ENCODE measurements around the gene SSBP3. TPM values are rescaled to one million over a fixed set of nuclear protein-coding genes. Genes with fewer than 3 reads are reported as not detected.

SSBP3 gene
- total and polyA plus RNA-seq, 2 experiments from 2014 or later = 47.4 to 68.6 TPM

DNA sequence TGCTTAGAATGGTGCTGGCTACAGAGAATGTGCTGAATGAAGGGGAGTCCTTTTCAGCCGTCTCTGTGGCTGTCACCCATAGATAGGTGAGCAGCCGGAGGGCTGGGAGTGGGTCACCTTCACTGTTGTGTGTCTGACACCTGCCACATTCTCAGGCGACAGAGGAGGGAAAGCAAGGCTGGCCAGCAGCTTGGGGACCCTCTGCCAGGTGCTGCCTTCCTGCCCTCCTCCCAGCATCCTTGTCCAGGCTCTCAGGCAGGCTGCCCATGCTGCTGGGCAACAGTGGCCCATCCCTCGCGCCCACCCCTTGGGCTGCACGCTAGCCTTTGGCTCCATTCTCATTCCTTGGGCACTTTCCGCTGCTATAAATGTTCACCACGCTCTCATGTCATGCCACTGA is 228.5 kb downstream of the SSBP3 start:
- Histone ChIP-seq H3K79me2 (replicated peaks; ENCODE audit: insufficient read depth) (no peaks in the 10 kb centered on the region), H2AFZ (no peak overlapping the region), H3K9me2 (ENCODE audit: insufficient read depth) (no peaks in the 10 kb centered on the region), H3F3A (replicated peaks; ENCODE audit: low read depth) (no peaks in the 10 kb centered on the region), H3K4me1 (ENCODE audit: insufficient read depth) (no peaks in the 10 kb centered on the region), H3K27me3 (ENCODE audit: insufficient read depth) (no peaks in the 10 kb centered on the region), H3K4me2 (no peak overlapping the region), H3K27ac (ENCODE audit: low read depth) (no peak overlapping the region), H4K20me1 (replicated peaks; ENCODE audit: insufficient read depth) (no peaks in the 10 kb centered on the region), H3K36me3 (ENCODE audit: insufficient read depth) (no peaks in the 10 kb centered on the region), H3K4me3 (no peak overlapping the region)
- TF ChIP-seq, protein P1, sequence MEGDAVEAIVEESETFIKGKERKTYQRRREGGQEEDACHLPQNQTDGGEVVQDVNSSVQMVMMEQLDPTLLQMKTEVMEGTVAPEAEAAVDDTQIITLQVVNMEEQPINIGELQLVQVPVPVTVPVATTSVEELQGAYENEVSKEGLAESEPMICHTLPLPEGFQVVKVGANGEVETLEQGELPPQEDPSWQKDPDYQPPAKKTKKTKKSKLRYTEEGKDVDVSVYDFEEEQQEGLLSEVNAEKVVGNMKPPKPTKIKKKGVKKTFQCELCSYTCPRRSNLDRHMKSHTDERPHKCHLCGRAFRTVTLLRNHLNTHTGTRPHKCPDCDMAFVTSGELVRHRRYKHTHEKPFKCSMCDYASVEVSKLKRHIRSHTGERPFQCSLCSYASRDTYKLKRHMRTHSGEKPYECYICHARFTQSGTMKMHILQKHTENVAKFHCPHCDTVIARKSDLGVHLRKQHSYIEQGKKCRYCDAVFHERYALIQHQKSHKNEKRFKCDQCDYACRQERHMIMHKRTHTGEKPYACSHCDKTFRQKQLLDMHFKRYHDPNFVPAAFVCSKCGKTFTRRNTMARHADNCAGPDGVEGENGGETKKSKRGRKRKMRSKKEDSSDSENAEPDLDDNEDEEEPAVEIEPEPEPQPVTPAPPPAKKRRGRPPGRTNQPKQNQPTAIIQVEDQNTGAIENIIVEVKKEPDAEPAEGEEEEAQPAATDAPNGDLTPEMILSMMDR (conservative IDR thresholded peaks at IDR 0.05; ENCODE audit: low read depth in 2 of 2) = no peak
- TF ChIP-seq EZH2 (IDR thresholded peaks at IDR 0.05; ENCODE audit: low read depth, unreplicated experiment) (no peak), POLR2AphosphoS5 (IDR thresholded peaks at IDR 0.05; ENCODE audit: low read depth) (no peak), EZH2phosphoT487 (IDR thresholded peaks at IDR 0.05; ENCODE audit: unreplicated experiment) (no peak), ZNF114 (CRISPR knock-in tag; IDR thresholded peaks at IDR 0.05) (no peak), ZNF331 (CRISPR knock-in tag; IDR thresholded peaks at IDR 0.05; ENCODE audit: low read depth) (no peak), JUNB (IDR thresholded peaks at IDR 0.05; ENCODE audit: unreplicated experiment) (no peak), CREB1 (CRISPR knock-in tag; IDR thresholded peaks at IDR 0.05; ENCODE audit: low read depth) (no peak), STAT1 (IDR thresholded peaks at IDR 0.05; ENCODE audit: unreplicated experiment) (no peak), NANOG (IDR thresholded peaks at IDR 0.05; ENCODE audit: borderline replicate concordance) (no peak)
- TF ChIP-seq, protein P2, sequence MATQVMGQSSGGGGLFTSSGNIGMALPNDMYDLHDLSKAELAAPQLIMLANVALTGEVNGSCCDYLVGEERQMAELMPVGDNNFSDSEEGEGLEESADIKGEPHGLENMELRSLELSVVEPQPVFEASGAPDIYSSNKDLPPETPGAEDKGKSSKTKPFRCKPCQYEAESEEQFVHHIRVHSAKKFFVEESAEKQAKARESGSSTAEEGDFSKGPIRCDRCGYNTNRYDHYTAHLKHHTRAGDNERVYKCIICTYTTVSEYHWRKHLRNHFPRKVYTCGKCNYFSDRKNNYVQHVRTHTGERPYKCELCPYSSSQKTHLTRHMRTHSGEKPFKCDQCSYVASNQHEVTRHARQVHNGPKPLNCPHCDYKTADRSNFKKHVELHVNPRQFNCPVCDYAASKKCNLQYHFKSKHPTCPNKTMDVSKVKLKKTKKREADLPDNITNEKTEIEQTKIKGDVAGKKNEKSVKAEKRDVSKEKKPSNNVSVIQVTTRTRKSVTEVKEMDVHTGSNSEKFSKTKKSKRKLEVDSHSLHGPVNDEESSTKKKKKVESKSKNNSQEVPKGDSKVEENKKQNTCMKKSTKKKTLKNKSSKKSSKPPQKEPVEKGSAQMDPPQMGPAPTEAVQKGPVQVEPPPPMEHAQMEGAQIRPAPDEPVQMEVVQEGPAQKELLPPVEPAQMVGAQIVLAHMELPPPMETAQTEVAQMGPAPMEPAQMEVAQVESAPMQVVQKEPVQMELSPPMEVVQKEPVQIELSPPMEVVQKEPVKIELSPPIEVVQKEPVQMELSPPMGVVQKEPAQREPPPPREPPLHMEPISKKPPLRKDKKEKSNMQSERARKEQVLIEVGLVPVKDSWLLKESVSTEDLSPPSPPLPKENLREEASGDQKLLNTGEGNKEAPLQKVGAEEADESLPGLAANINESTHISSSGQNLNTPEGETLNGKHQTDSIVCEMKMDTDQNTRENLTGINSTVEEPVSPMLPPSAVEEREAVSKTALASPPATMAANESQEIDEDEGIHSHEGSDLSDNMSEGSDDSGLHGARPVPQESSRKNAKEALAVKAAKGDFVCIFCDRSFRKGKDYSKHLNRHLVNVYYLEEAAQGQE (IDR thresholded peaks at IDR 0.05; ENCODE audit: unreplicated experiment) = no peak
- TF ChIP-seq, protein P3, sequence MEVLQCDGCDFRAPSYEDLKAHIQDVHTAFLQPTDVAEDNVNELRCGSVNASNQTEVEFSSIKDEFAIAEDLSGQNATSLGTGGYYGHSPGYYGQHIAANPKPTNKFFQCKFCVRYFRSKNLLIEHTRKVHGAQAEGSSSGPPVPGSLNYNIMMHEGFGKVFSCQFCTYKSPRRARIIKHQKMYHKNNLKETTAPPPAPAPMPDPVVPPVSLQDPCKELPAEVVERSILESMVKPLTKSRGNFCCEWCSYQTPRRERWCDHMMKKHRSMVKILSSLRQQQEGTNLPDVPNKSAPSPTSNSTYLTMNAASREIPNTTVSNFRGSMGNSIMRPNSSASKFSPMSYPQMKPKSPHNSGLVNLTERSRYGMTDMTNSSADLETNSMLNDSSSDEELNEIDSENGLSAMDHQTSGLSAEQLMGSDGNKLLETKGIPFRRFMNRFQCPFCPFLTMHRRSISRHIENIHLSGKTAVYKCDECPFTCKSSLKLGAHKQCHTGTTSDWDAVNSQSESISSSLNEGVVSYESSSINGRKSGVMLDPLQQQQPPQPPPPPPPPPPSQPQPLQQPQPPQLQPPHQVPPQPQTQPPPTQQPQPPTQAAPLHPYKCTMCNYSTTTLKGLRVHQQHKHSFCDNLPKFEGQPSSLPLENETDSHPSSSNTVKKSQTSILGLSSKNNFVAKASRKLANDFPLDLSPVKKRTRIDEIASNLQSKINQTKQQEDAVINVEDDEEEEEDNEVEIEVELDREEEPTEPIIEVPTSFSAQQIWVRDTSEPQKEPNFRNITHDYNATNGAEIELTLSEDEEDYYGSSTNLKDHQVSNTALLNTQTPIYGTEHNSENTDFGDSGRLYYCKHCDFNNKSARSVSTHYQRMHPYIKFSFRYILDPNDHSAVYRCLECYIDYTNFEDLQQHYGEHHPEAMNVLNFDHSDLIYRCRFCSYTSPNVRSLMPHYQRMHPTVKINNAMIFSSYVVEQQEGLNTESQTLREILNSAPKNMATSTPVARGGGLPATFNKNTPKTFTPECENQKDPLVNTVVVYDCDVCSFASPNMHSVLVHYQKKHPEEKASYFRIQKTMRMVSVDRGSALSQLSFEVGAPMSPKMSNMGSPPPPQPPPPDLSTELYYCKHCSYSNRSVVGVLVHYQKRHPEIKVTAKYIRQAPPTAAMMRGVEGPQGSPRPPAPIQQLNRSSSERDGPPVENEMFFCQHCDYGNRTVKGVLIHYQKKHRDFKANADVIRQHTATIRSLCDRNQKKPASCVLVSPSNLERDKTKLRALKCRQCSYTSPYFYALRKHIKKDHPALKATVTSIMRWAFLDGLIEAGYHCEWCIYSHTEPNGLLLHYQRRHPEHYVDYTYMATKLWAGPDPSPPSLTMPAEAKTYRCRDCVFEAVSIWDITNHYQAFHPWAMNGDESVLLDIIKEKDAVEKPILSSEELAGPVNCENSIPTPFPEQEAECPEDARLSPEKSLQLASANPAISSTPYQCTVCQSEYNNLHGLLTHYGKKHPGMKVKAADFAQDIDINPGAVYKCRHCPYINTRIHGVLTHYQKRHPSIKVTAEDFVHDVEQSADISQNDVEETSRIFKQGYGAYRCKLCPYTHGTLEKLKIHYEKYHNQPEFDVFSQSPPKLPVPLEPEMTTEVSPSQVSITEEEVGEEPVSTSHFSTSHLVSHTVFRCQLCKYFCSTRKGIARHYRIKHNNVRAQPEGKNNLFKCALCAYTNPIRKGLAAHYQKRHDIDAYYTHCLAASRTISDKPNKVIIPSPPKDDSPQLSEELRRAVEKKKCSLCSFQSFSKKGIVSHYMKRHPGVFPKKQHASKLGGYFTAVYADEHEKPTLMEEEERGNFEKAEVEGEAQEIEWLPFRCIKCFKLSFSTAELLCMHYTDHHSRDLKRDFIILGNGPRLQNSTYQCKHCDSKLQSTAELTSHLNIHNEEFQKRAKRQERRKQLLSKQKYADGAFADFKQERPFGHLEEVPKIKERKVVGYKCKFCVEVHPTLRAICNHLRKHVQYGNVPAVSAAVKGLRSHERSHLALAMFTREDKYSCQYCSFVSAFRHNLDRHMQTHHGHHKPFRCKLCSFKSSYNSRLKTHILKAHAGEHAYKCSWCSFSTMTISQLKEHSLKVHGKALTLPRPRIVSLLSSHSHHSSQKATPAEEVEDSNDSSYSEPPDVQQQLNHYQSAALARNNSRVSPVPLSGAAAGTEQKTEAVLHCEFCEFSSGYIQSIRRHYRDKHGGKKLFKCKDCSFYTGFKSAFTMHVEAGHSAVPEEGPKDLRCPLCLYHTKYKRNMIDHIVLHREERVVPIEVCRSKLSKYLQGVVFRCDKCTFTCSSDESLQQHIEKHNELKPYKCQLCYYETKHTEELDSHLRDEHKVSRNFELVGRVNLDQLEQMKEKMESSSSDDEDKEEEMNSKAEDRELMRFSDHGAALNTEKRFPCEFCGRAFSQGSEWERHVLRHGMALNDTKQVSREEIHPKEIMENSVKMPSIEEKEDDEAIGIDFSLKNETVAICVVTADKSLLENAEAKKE (CRISPR knock-in tag; IDR thresholded peaks at IDR 0.05) = no peak
- TF ChIP-seq, protein P4, sequence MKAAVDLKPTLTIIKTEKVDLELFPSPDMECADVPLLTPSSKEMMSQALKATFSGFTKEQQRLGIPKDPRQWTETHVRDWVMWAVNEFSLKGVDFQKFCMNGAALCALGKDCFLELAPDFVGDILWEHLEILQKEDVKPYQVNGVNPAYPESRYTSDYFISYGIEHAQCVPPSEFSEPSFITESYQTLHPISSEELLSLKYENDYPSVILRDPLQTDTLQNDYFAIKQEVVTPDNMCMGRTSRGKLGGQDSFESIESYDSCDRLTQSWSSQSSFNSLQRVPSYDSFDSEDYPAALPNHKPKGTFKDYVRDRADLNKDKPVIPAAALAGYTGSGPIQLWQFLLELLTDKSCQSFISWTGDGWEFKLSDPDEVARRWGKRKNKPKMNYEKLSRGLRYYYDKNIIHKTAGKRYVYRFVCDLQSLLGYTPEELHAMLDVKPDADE (IDR thresholded peaks at IDR 0.05) = no peak
- no peak overlapping the region for H3K27ac Mint-ChIP-seq
- no peak for DNase-seq (ENCODE audit: low spot score)
- no peaks in the 10 kb centered on the region for H3K9me3 Mint-ChIP-seq
- no peak overlapping the region for H3K4me3 Mint-ChIP-seq
- peaks cover 4% of the 10 kb centered on the region for H3K27me3 Mint-ChIP-seq (ENCODE audit: insufficient read depth, low read depth, poor library complexity)
- peaks cover 7% of the 10 kb centered on the region; the same call in 2 of the 3 replicates for H3K36me3 Mint-ChIP-seq (ENCODE audit: low read depth)
- no peak for ATAC-seq
- H3K4me1 Mint-ChIP-seq = peaks cover 3% of the 10 kb centered on the region; the same call in 2 of the 3 replicates
